DLD1 (cell line): ENCODE data around the gene RALY.
"Not testable (repeated sequence)": the region's sequence is repeated elsewhere in the genome, so short reads cannot be mapped to it uniquely, and the experiment has no call there.

ENCODE experiments used
- in situ Hi-C: cut with HindIII; loops from 2 replicates; pipeline ENCODE4 v1.10.0; 2017; ENCODE audit warnings: low sequenced_read_pairs

The RALY gene

GRCh38 chr20:34014878-34015277, 21.2 kb downstream of the RALY start:
- in situ Hi-C loops = no loop called here

GRCh38 chr20:34015401-34016335, 22.0 kb downstream of the RALY start:
- in situ Hi-C loops = no loop called here

GRCh38 chr20:34016736-34017135, 23.0 kb downstream of the RALY start:
- in situ Hi-C loops = no loop called here

GRCh38 chr20:34017610-34018009, 23.9 kb downstream of the RALY start:
- in situ Hi-C loops = no loop called here

- in situ Hi-C loops = no loop called here
These were observed 24.5 kb downstream of the RALY start for GRCh38 chr20:34018166-34018565.

GRCh38 chr20:34022151-34022838, 28.6 kb downstream of the RALY start:
- in situ Hi-C loops = no loop called here

- in situ Hi-C loops = no loop called here
These were observed 29.1 kb downstream of the RALY start for GRCh38 chr20:34022839-34023234.

GRCh38 chr20:34023937-34024722, 30.4 kb downstream of the RALY start:
- in situ Hi-C loops = no loop called here

GRCh38 chr20:34024723-34025351, 31.1 kb downstream of the RALY start:
- in situ Hi-C loops = no loop called here

- in situ Hi-C loops = not testable (repeated sequence)
These were observed 34.3 kb downstream of the RALY start for GRCh38 chr20:34028013-34028412.

- in situ Hi-C loops = no loop called here
These were observed 35.7 kb downstream of the RALY start for GRCh38 chr20:34029415-34029814.

GRCh38 chr20:34030456-34030855, 36.7 kb downstream of the RALY start:
- in situ Hi-C loops = no loop called here

- in situ Hi-C loops = no loop called here
These were observed 40.2 kb downstream of the RALY start for GRCh38 chr20:34033903-34034302.

GRCh38 chr20:34037121-34037520, 43.4 kb downstream of the RALY start:
- in situ Hi-C loops = no loop called here

GRCh38 chr20:34037767-34038166, 44.1 kb downstream of the RALY start:
- in situ Hi-C loops = no loop called here

- in situ Hi-C loops = no loop called here
These were observed 46.7 kb downstream of the RALY start for GRCh38 chr20:34040300-34040995.

GRCh38 chr20:34041226-34041625, 47.5 kb downstream of the RALY start:
- in situ Hi-C loops = no loop called here

GRCh38 chr20:34042262-34042661, 48.6 kb downstream of the RALY start:
- in situ Hi-C loops = no loop called here

GRCh38 chr20:34043025-34043424, 49.3 kb downstream of the RALY start:
- in situ Hi-C loops = no loop called here

- in situ Hi-C loops = no loop called here
These were observed 51.6 kb downstream of the RALY start for GRCh38 chr20:34045294-34045693.
